ENCODE results near the gene BIN1. TPM values are rescaled to one million over a fixed set of nuclear protein-coding genes. Genes with fewer than 3 reads are reported as not detected.

The BIN1 gene
- total and polyA plus RNA-seq, 8 donors, result 13.3 to 21.3 (median 16.2) TPM

- Histone ChIP-seq H3K4me3 (no peak overlapping the region), H3K27me3 (no peaks in the 10 kb centered on the region), H3K36me3 (no peaks in the 10 kb centered on the region), H3K4me1 (no peaks in the 10 kb centered on the region), H3K27ac (peak overlapping the region in 1 of 4 donors; percentile 55), H3K9me3 (no peaks in the 10 kb centered on the region)
- ATAC-seq, result no peak
- no peak for FAIRE-seq
- WGBS, 2 donors, result 92 to 94% methylated on average over 20 of the region's 20 CpGs
- no peak for TF ChIP-seq CTCF (IDR thresholded peaks at IDR 0.05)
- intact Hi-C loops (cut with DNase I), result no loop called here
- DNase-seq, result peak in 1 of 6 donors; percentile 57
Measured at GRCh38 chr2:127044977-127045661, 61.8 kb downstream of the BIN1 start.

GRCh38 chr2:127044165-127044718, 62.7 kb downstream of the BIN1 start:
- WGBS, 2 donors, result 97% methylated on average over 4 of the region's 4 CpGs
- Histone ChIP-seq H3K27me3 (no peaks in the 10 kb centered on the region), H3K9me3 (no peaks in the 10 kb centered on the region), H3K36me3 (no peaks in the 10 kb centered on the region), H3K27ac (no peak overlapping the region), H3K4me1 (no peaks in the 10 kb centered on the region), H3K4me3 (no peak overlapping the region)
- ATAC-seq (no peak), FAIRE-seq (no peak), DNase-seq (no peak)
- intact Hi-C loops (cut with DNase I), result no loop called here
- TF ChIP-seq CTCF (IDR thresholded peaks at IDR 0.05), result no peak

GRCh38 chr2:127043367-127044164, 63.4 kb downstream of the BIN1 start:
- no peaks in the 10 kb centered on the region for H3K9me3 ChIP-seq
- H3K4me1 ChIP-seq, result no peaks in the 10 kb centered on the region
- H3K27me3 ChIP-seq, result no peaks in the 10 kb centered on the region
- ATAC-seq, result no peak
- no peak overlapping the region for H3K27ac ChIP-seq
- no peak overlapping the region for H3K4me3 ChIP-seq
- 85 to 89% methylated on average over 27 of the region's 27 CpGs for WGBS, 2 donors
- intact Hi-C loops (cut with DNase I), result no loop called here
- peak in 1 of 6 donors; percentile 68 for DNase-seq
- no peak for TF ChIP-seq CTCF (IDR thresholded peaks at IDR 0.05)
- no peak for FAIRE-seq
- H3K36me3 ChIP-seq, result no peaks in the 10 kb centered on the region

- ATAC-seq (no peak), FAIRE-seq (no peak), DNase-seq (no peak)
- no peak for TF ChIP-seq CTCF (IDR thresholded peaks at IDR 0.05)
- H3K27me3 ChIP-seq, result no peaks in the 10 kb centered on the region
- H3K36me3 ChIP-seq, result no peaks in the 10 kb centered on the region
- no peaks in the 10 kb centered on the region for H3K4me1 ChIP-seq
- no peak overlapping the region for H3K27ac ChIP-seq
- intact Hi-C loops (cut with DNase I), result no loop called here
- WGBS, 2 donors, result 74 to 79% methylated on average over 15 of the region's 15 CpGs
- no peaks in the 10 kb centered on the region for H3K9me3 ChIP-seq
- H3K4me3 ChIP-seq, result no peak overlapping the region
Measured at GRCh38 chr2:127041259-127041970, 65.5 kb downstream of the BIN1 start.
